ENCODE data around the gene MAPK7.

DNA sequence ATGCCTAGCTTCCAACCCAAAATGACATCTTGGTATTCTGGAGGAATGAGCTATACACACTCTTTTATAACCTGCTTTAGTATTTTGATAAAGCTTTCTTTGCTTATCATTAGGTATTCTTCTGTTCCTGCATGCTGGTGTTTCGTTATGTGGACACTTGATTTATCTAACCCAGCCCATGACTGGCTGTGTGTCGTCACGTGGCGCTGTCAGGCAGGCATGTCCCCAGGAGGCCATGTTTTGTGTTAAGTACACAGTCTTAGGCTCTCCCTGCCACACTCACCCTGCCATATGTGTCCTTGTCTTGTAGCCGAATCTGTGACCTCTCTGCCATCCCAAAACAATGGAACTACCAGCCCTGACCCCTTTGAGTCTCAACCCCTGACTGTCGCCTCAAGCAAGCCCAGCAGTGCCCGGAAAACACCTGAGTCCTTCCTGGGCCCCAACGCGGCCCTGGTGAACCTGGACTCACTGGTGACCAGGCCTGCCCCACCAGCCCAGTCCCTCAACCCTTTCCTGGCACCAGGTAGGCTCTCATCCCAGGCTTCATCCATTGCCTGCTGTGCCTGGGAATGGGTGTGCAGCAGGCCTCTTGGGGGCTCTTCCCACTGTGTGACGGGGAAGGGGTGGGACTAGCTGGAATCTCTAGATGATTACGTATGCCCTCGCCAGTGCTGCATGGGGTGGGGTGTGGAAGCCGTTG is 46.6 kb upstream of the MAPK7 start:
- TF ChIP-seq, protein P1, sequence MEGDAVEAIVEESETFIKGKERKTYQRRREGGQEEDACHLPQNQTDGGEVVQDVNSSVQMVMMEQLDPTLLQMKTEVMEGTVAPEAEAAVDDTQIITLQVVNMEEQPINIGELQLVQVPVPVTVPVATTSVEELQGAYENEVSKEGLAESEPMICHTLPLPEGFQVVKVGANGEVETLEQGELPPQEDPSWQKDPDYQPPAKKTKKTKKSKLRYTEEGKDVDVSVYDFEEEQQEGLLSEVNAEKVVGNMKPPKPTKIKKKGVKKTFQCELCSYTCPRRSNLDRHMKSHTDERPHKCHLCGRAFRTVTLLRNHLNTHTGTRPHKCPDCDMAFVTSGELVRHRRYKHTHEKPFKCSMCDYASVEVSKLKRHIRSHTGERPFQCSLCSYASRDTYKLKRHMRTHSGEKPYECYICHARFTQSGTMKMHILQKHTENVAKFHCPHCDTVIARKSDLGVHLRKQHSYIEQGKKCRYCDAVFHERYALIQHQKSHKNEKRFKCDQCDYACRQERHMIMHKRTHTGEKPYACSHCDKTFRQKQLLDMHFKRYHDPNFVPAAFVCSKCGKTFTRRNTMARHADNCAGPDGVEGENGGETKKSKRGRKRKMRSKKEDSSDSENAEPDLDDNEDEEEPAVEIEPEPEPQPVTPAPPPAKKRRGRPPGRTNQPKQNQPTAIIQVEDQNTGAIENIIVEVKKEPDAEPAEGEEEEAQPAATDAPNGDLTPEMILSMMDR (IDR thresholded peaks at IDR 0.05): no peak
- no peak for TF ChIP-seq POLR2A (IDR thresholded peaks at IDR 0.05)

Data from Peyer's patch (tissue), 4 donors.